GM21825 (cell line): ENCODE measurements around the gene SYT17.
"Not testable (repeated sequence)": the region's sequence is repeated elsewhere in the genome, so short reads cannot be mapped to it uniquely, and the experiment has no call there.

ENCODE experiments used
- ATAC-seq: cut with Tn5 transposase; IDR thresholded peaks from one replicate; pipeline ENCODE4 v1.9.1; 2021; ENCODE audit warnings: mild to moderate bottlenecking, moderate library complexity; ENCODE audit not compliant: unreplicated experiment

Gene SYT17

GRCh38 chr16:19172098-19172780 lies 4.2 kb downstream of the SYT17 start:
- ATAC-seq: no peak

GRCh38 chr16:19173059-19173458 lies 5.0 kb downstream of the SYT17 start:
- no peak for ATAC-seq

- no peak for ATAC-seq
Measured at GRCh38 chr16:19173649-19174383, 5.8 kb downstream of the SYT17 start.

GRCh38 chr16:19174478-19174877 lies 6.4 kb downstream of the SYT17 start:
- no peak for ATAC-seq

- ATAC-seq: no peak
Measured at GRCh38 chr16:19175492-19176262, 7.6 kb downstream of the SYT17 start.

GRCh38 chr16:19177111-19177739 lies 9.2 kb downstream of the SYT17 start:
- ATAC-seq: no peak

- no peak for ATAC-seq
Measured at GRCh38 chr16:19179546-19180490, 11.8 kb downstream of the SYT17 start.

- no peak for ATAC-seq
Measured at GRCh38 chr16:19180741-19181140, 12.7 kb downstream of the SYT17 start.

- no peak for ATAC-seq
Measured at GRCh38 chr16:19182481-19182880, 14.4 kb downstream of the SYT17 start.

- no peak for ATAC-seq
Measured at GRCh38 chr16:19183187-19183586, 15.1 kb downstream of the SYT17 start.

- ATAC-seq: no peak
Measured at GRCh38 chr16:19184823-19185509, 16.9 kb downstream of the SYT17 start.

- ATAC-seq: no peak
Measured at GRCh38 chr16:19185510-19185851, 17.4 kb downstream of the SYT17 start.

- no peak for ATAC-seq
Measured at GRCh38 chr16:19186408-19186807, 18.4 kb downstream of the SYT17 start.

- ATAC-seq: not testable (repeated sequence)
Measured at GRCh38 chr16:19187961-19188360, 19.9 kb downstream of the SYT17 start.

GRCh38 chr16:19188406-19188805 lies 20.4 kb downstream of the SYT17 start:
- no peak for ATAC-seq

GRCh38 chr16:19192865-19193264 lies 24.8 kb downstream of the SYT17 start:
- no peak for ATAC-seq

- no peak for ATAC-seq
Measured at GRCh38 chr16:19196871-19197270, 28.8 kb downstream of the SYT17 start.

GRCh38 chr16:19203374-19203966 lies 35.4 kb downstream of the SYT17 start:
- ATAC-seq: no peak

GRCh38 chr16:19210280-19210924 lies 42.4 kb downstream of the SYT17 start:
- ATAC-seq: peak; percentile 79
